Measurements from ENCODE around the gene HYDIN.
"Not testable (repeated sequence)": the region's sequence is repeated elsewhere in the genome, so short reads cannot be mapped to it uniquely, and the experiment has no call there.

Gene HYDIN

GRCh38 chr16:70884652-70885051 is 345.9 kb downstream of the HYDIN start:
- not testable (repeated sequence) for H3K14ac ChIP-seq (ENCODE audit: low read length); H3K23ac ChIP-seq (ENCODE audit: low read depth, low read length, poor library complexity); H3K36me3 ChIP-seq (replicated peaks in 1 of 2; ENCODE audit: control insufficient read depth in 2 of 2, insufficient read depth in 2 of 2, low read length in 2 of 2); H3K4me1 ChIP-seq (ENCODE audit: control insufficient read depth in 2 of 2, insufficient read depth in 1 of 2, low read depth in 1 of 2, low read length in 2 of 2); H3K9me3 ChIP-seq (replicated peaks in 1 of 2; ENCODE audit: control insufficient read depth in 2 of 2, insufficient read depth in 1 of 2, low read depth in 1 of 2, low read length in 2 of 2); H3K79me1 ChIP-seq (ENCODE audit: low read depth, low read length); H2BK120ac ChIP-seq (ENCODE audit: low read depth, low read length); H2BK12ac ChIP-seq (ENCODE audit: low read length); H4K8ac ChIP-seq (ENCODE audit: low read depth, low read length); H2BK15ac ChIP-seq (ENCODE audit: low read length); H3K4me3 ChIP-seq (ENCODE audit: low read length in 2 of 2); H2BK5ac ChIP-seq (ENCODE audit: low read length); H2AK5ac ChIP-seq (ENCODE audit: low read depth, low read length); DNase-seq (ENCODE audit: low spot score); H3K27ac ChIP-seq (replicated peaks; ENCODE audit: low read length); H3K18ac ChIP-seq (ENCODE audit: low read length); H4K91ac ChIP-seq (ENCODE audit: low read depth, low read length, poor library complexity); H3K4ac ChIP-seq (ENCODE audit: low read length); H3K4me2 ChIP-seq (ENCODE audit: insufficient read depth, low read length, poor library complexity, severe bottlenecking); H3K9ac ChIP-seq (ENCODE audit: low read depth, low read length, poor library complexity); H3K27me3 ChIP-seq (ENCODE audit: control insufficient read depth in 3 of 3, insufficient read depth in 3 of 3, low read depth in 1 of 3, low read length in 3 of 3); H2AFZ ChIP-seq (ENCODE audit: low read length)
- no CpG with 5 or more reads among the region's 4 CpGs for WGBS, 2 donors (ENCODE audit: extremely low coverage in 2 of 2, insufficient read length in 2 of 2, insufficient replicate concordance in 1 of 2)

GRCh38 chr16:70882311-70882710 is 348.2 kb downstream of the HYDIN start:
- not testable (repeated sequence) for H3K36me3 ChIP-seq (replicated peaks in 1 of 2; ENCODE audit: control insufficient read depth in 2 of 2, insufficient read depth in 2 of 2, low read length in 2 of 2); H3K4me1 ChIP-seq (ENCODE audit: control insufficient read depth in 2 of 2, insufficient read depth in 1 of 2, low read depth in 1 of 2, low read length in 2 of 2); H3K9me3 ChIP-seq (replicated peaks in 1 of 2; ENCODE audit: control insufficient read depth in 2 of 2, insufficient read depth in 1 of 2, low read depth in 1 of 2, low read length in 2 of 2); H2BK5ac ChIP-seq (ENCODE audit: low read length); H4K91ac ChIP-seq (ENCODE audit: low read depth, low read length, poor library complexity); H3K4ac ChIP-seq (ENCODE audit: low read length); H3K27ac ChIP-seq (replicated peaks; ENCODE audit: low read length); H3K27me3 ChIP-seq (ENCODE audit: control insufficient read depth in 3 of 3, insufficient read depth in 3 of 3, low read depth in 1 of 3, low read length in 3 of 3); H2BK12ac ChIP-seq (ENCODE audit: low read length); H3K4me3 ChIP-seq (ENCODE audit: low read length in 2 of 2); H2BK120ac ChIP-seq (ENCODE audit: low read depth, low read length); H2BK15ac ChIP-seq (ENCODE audit: low read length); H3K23ac ChIP-seq (ENCODE audit: low read depth, low read length, poor library complexity); H3K18ac ChIP-seq (ENCODE audit: low read length); DNase-seq (ENCODE audit: low spot score); H3K9ac ChIP-seq (ENCODE audit: low read depth, low read length, poor library complexity); H3K4me2 ChIP-seq (ENCODE audit: insufficient read depth, low read length, poor library complexity, severe bottlenecking); H4K8ac ChIP-seq (ENCODE audit: low read depth, low read length); H2AK5ac ChIP-seq (ENCODE audit: low read depth, low read length); H2AFZ ChIP-seq (ENCODE audit: low read length); H3K14ac ChIP-seq (ENCODE audit: low read length); H3K79me1 ChIP-seq (ENCODE audit: low read depth, low read length)
- WGBS, 2 donors (ENCODE audit: extremely low coverage in 2 of 2, insufficient read length in 2 of 2, insufficient replicate concordance in 1 of 2) = no CpG with 5 or more reads among the region's 8 CpGs

- no CpG with 5 or more reads among the region's 5 CpGs for WGBS, 2 donors (ENCODE audit: extremely low coverage in 2 of 2, insufficient read length in 2 of 2, insufficient replicate concordance in 1 of 2)
- not testable (repeated sequence) for H3K4me2 ChIP-seq (ENCODE audit: insufficient read depth, low read length, poor library complexity, severe bottlenecking); H3K9me3 ChIP-seq (replicated peaks in 1 of 2; ENCODE audit: control insufficient read depth in 2 of 2, insufficient read depth in 1 of 2, low read depth in 1 of 2, low read length in 2 of 2); H3K4me1 ChIP-seq (ENCODE audit: control insufficient read depth in 2 of 2, insufficient read depth in 1 of 2, low read depth in 1 of 2, low read length in 2 of 2); H2AFZ ChIP-seq (ENCODE audit: low read length); H2BK15ac ChIP-seq (ENCODE audit: low read length); H2BK5ac ChIP-seq (ENCODE audit: low read length); H3K14ac ChIP-seq (ENCODE audit: low read length); H3K79me1 ChIP-seq (ENCODE audit: low read depth, low read length); H2AK5ac ChIP-seq (ENCODE audit: low read depth, low read length); DNase-seq (ENCODE audit: low spot score); H3K27ac ChIP-seq (replicated peaks; ENCODE audit: low read length); H2BK12ac ChIP-seq (ENCODE audit: low read length); H3K36me3 ChIP-seq (replicated peaks in 1 of 2; ENCODE audit: control insufficient read depth in 2 of 2, insufficient read depth in 2 of 2, low read length in 2 of 2); H3K23ac ChIP-seq (ENCODE audit: low read depth, low read length, poor library complexity); H3K9ac ChIP-seq (ENCODE audit: low read depth, low read length, poor library complexity); H3K4me3 ChIP-seq (ENCODE audit: low read length in 2 of 2); H4K8ac ChIP-seq (ENCODE audit: low read depth, low read length); H3K27me3 ChIP-seq (ENCODE audit: control insufficient read depth in 3 of 3, insufficient read depth in 3 of 3, low read depth in 1 of 3, low read length in 3 of 3); H3K4ac ChIP-seq (ENCODE audit: low read length); H4K91ac ChIP-seq (ENCODE audit: low read depth, low read length, poor library complexity); H2BK120ac ChIP-seq (ENCODE audit: low read depth, low read length); H3K18ac ChIP-seq (ENCODE audit: low read length)
Measured at GRCh38 chr16:70877895-70878294, 352.6 kb downstream of the HYDIN start.

- H2BK120ac ChIP-seq (ENCODE audit: low read depth, low read length); H4K8ac ChIP-seq (ENCODE audit: low read depth, low read length); H3K4me3 ChIP-seq (ENCODE audit: low read length in 2 of 2); H3K36me3 ChIP-seq (replicated peaks in 1 of 2; ENCODE audit: control insufficient read depth in 2 of 2, insufficient read depth in 2 of 2, low read length in 2 of 2); DNase-seq (ENCODE audit: low spot score); H3K27me3 ChIP-seq (ENCODE audit: control insufficient read depth in 3 of 3, insufficient read depth in 3 of 3, low read depth in 1 of 3, low read length in 3 of 3); H2BK5ac ChIP-seq (ENCODE audit: low read length); H4K91ac ChIP-seq (ENCODE audit: low read depth, low read length, poor library complexity); H2BK15ac ChIP-seq (ENCODE audit: low read length); H3K9me3 ChIP-seq (replicated peaks in 1 of 2; ENCODE audit: control insufficient read depth in 2 of 2, insufficient read depth in 1 of 2, low read depth in 1 of 2, low read length in 2 of 2); H3K18ac ChIP-seq (ENCODE audit: low read length); H3K23ac ChIP-seq (ENCODE audit: low read depth, low read length, poor library complexity); H3K4me1 ChIP-seq (ENCODE audit: control insufficient read depth in 2 of 2, insufficient read depth in 1 of 2, low read depth in 1 of 2, low read length in 2 of 2); H3K9ac ChIP-seq (ENCODE audit: low read depth, low read length, poor library complexity); H2BK12ac ChIP-seq (ENCODE audit: low read length); H2AK5ac ChIP-seq (ENCODE audit: low read depth, low read length); H2AFZ ChIP-seq (ENCODE audit: low read length); H3K4ac ChIP-seq (ENCODE audit: low read length); H3K27ac ChIP-seq (replicated peaks; ENCODE audit: low read length); H3K14ac ChIP-seq (ENCODE audit: low read length); H3K79me1 ChIP-seq (ENCODE audit: low read depth, low read length); H3K4me2 ChIP-seq (ENCODE audit: insufficient read depth, low read length, poor library complexity, severe bottlenecking): not testable (repeated sequence)
- WGBS, 2 donors (ENCODE audit: extremely low coverage in 2 of 2, insufficient read length in 2 of 2, insufficient replicate concordance in 1 of 2) = no CpG with 5 or more reads among the region's 1 CpG
Measured at GRCh38 chr16:70876442-70876841, 354.1 kb downstream of the HYDIN start.
